CD4-positive, CD25-positive, alpha-beta regulatory T cell (primary cell): Measurements from ENCODE around the gene SRGAP3. TPM values are rescaled to one million over a fixed set of nuclear protein-coding genes. Genes with fewer than 3 reads are reported as not detected.

Source experiments
- ATAC-seq, 2 donors: fragments of 150-1000 bp; cut with Tn5 transposase; one replicate each; pipeline ENCODE4 v1.10.0; 2021; ENCODE audit warnings: low read depth in 2 of 2, moderate number of reproducible peaks in 2 of 2, moderate library complexity in 1 of 2
- DNase-seq, 3 donors: peaks; one replicate each; pipeline versions ENCODE4 v3.0.0 to v3.0.0-alpha.2; 2012 to 2022; ENCODE audit warnings: mixed read lengths in 1 of 3
- H3K27ac ChIP-seq: one replicate; pipeline ENCODE4 v1.7.0; 2013; ENCODE audit warnings: mild to moderate bottlenecking, low read length; ENCODE audit not compliant: insufficient read depth, poor library complexity, severe bottlenecking
- H3K27me3 ChIP-seq: one replicate; pipeline ENCODE4 v1.7.0; 2013; ENCODE audit warnings: low read length; ENCODE audit not compliant: control insufficient read depth, insufficient read depth
- H3K36me3 ChIP-seq: one replicate; pipeline ENCODE4 v1.7.0; 2013; ENCODE audit warnings: mild to moderate bottlenecking, low read length, moderate library complexity; ENCODE audit not compliant: control insufficient read depth, insufficient read depth
- H3K4me1 ChIP-seq: 2 replicates; pipeline ENCODE4 v1.7.0; 2013; ENCODE audit warnings: mild to moderate bottlenecking, low read length; ENCODE audit not compliant: insufficient read depth, control insufficient read depth, poor library complexity, severe bottlenecking
- H3K4me3 ChIP-seq: one replicate; pipeline ENCODE4 v1.7.0; 2013; ENCODE audit warnings: low read depth, mild to moderate bottlenecking, low read length, moderate library complexity
- H3K9me3 ChIP-seq, 2 experiments: 1 replicate in 1 of 2; 2 replicates in 1 of 2; pipeline ENCODE4 v1.7.0; 2013; ENCODE audit warnings: low read length in 2 of 2, mild to moderate bottlenecking in 1 of 2, moderate library complexity in 1 of 2; ENCODE audit not compliant: control insufficient read depth in 2 of 2
- H3K27ac Mint-ChIP-seq, 3 donors: one replicate each; pipeline ENCODE4 v1.8.0; 2020 to 2022; ENCODE audit warnings: mild to moderate bottlenecking in 3 of 3, mixed read lengths in 3 of 3, moderate library complexity in 2 of 3
- H3K27me3 Mint-ChIP-seq: one replicate; pipeline ENCODE4 v1.8.0; 2022; ENCODE audit warnings: mild to moderate bottlenecking, mixed read lengths
- H3K36me3 Mint-ChIP-seq: one replicate; pipeline ENCODE4 v1.8.0; 2020; ENCODE audit warnings: mixed read lengths
- H3K4me1 Mint-ChIP-seq, 4 donors: one replicate each; pipeline ENCODE4 v1.8.0; 2020 to 2022; ENCODE audit warnings: mixed read lengths in 4 of 4, mild to moderate bottlenecking in 1 of 4
- H3K4me3 Mint-ChIP-seq, 4 donors: one replicate each; pipeline ENCODE4 v1.8.0; 2020 to 2022; ENCODE audit warnings: mild to moderate bottlenecking in 4 of 4, mixed read lengths in 4 of 4, moderate library complexity in 3 of 4
- H3K9me3 Mint-ChIP-seq, 7 donors: one replicate each; pipeline ENCODE4 v1.8.0; 2020 to 2022; ENCODE audit warnings: mixed read lengths in 7 of 7, mild to moderate bottlenecking in 3 of 7, moderate library complexity in 2 of 7
- polyA plus RNA-seq, 4 donors: library from polyadenylated mRNA; unstranded; fragments of 300-500 nt; fragmentation: Illumina TruSeq; gene quantifications; one replicate each; pipeline ENCODE4 v1.2.3, GENCODE V29; 2021
- total RNA-seq: library from RNA; stranded (reverse); gene quantifications from one replicate; pipeline ENCODE4 v1.2.3, GENCODE V29; 2022

The SRGAP3 gene
- total and polyA plus RNA-seq, 5 donors from 2014 or later: 1.8 to 8.1 (median 2.8) TPM

DNA sequence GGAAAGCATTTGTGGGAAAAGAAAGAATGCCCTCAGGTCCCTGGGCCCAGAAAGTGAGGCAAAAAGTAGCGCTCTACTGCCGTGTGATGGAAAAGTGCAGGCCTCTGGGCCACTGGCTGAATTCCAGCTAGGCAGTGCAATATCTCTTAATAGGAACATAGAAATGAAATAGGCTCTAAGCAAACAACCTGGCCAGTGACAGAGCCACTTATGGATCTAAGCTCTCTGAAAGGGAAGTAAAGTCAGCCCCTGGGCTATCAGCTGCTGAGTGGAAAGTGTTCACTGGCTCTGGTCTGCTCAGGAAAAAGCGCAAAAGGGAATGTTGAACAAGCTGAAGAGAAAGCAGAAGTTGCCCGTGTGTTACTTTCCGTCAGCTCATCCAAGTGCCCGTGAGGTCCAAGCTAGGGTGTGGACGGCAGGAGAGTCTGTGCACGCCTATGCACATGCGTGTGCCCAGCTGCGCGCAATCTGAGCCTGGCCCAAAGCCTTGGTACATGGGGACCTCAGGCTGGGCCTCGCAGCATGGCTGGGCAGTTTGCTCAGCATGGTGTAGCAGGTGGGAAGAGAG is 212.2 kb downstream of the SRGAP3 start:
- H3K9me3 ChIP-seq: no peaks in the 10 kb centered on the region
- H3K4me1 Mint-ChIP-seq: peaks cover 0 to 2% (median 0%) of the 10 kb centered on the region in 4 donors
- H3K36me3 ChIP-seq: no peaks in the 10 kb centered on the region
- H3K36me3 Mint-ChIP-seq: no peaks in the 10 kb centered on the region
- ATAC-seq: no peak
- H3K4me1 ChIP-seq: no peaks in the 10 kb centered on the region
- no peaks in the 10 kb centered on the region for H3K27me3 Mint-ChIP-seq
- H3K9me3 Mint-ChIP-seq: no peaks in the 10 kb centered on the region
- no peaks in the 10 kb centered on the region for H3K27me3 ChIP-seq
- no peak overlapping the region for H3K27ac Mint-ChIP-seq
- DNase-seq: no peak
- no peak overlapping the region for H3K4me3 Mint-ChIP-seq
- no peak overlapping the region for H3K4me3 ChIP-seq
- no peak overlapping the region for H3K27ac ChIP-seq

DNA sequence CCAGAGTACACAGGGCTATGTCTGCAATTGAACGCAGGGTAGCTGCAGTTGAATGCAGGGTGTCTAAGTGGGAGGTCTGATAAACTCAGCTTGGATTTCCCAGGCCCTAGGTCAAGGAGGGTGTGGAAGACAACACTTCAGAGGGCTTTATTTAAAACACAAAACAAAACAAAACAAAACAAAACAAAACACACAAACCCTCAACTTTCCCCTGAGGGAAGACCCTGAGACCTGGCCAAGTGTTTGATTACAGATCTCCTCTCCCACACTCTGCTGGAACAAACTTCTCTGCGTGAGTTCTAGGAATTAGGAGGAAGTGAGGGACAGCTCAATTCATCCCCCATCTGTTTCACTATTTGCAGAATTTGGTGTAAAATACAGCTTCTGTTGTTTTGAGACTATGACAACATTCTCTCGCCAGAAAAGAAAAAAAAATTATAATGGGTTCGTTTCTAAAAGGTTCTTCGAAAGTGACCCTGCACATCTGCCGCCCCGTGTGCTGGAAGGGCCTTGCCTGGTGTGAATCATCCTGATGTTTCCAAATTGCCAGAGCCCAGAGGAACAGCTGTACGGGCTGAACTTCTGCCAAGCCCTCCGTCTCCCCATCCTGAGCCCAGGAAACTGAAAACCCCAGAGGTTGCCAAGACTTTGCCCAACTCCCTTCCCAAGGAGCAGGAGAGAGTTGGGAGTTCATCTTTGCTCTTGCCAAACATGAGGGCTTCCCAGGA is 212.9 kb downstream of the SRGAP3 start:
- H3K4me3 ChIP-seq: no peak overlapping the region
- DNase-seq: no peak
- no peaks in the 10 kb centered on the region for H3K4me1 ChIP-seq
- H3K9me3 ChIP-seq: no peaks in the 10 kb centered on the region
- H3K27me3 Mint-ChIP-seq: no peaks in the 10 kb centered on the region
- H3K27ac Mint-ChIP-seq: no peak overlapping the region
- H3K4me1 Mint-ChIP-seq: peaks cover 0 to 2% (median 0%) of the 10 kb centered on the region in 4 donors
- H3K27me3 ChIP-seq: no peaks in the 10 kb centered on the region
- no peaks in the 10 kb centered on the region for H3K36me3 Mint-ChIP-seq
- H3K9me3 Mint-ChIP-seq: no peaks in the 10 kb centered on the region
- no peak overlapping the region for H3K27ac ChIP-seq
- no peaks in the 10 kb centered on the region for H3K36me3 ChIP-seq
- H3K4me3 Mint-ChIP-seq: no peak overlapping the region
- ATAC-seq: no peak

DNA sequence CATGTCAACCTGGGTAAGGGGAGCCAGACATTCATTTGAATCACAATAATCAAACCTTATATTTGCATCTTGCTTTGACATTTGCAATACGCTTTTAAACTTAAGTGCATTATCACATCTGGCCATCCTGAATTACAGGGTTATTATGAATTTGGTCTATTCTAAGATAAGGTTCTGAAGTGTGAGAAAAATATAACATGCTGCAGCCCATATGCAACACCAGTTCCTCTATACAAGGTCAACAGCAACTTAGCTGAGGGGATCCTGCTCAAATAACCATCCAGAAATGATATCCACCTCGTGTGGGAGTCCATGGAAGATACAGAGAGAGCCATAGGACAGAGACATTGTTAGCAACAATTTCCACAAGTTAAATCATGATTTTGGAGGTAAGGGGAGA is 213.5 kb downstream of the SRGAP3 start:
- Histone ChIP-seq H3K9me3 (no peaks in the 10 kb centered on the region), H3K4me3 (no peak overlapping the region), H3K4me1 (no peaks in the 10 kb centered on the region), H3K27ac (no peak overlapping the region), H3K27me3 (no peaks in the 10 kb centered on the region), H3K36me3 (no peaks in the 10 kb centered on the region)
- no peaks in the 10 kb centered on the region for H3K9me3 Mint-ChIP-seq
- H3K4me1 Mint-ChIP-seq: peaks cover 0 to 2% (median 0%) of the 10 kb centered on the region in 4 donors
- H3K36me3 Mint-ChIP-seq: no peaks in the 10 kb centered on the region
- H3K27me3 Mint-ChIP-seq: no peaks in the 10 kb centered on the region
- no peak overlapping the region for H3K4me3 Mint-ChIP-seq
- DNase-seq (no peak), ATAC-seq (no peak)
- H3K27ac Mint-ChIP-seq: no peak overlapping the region

DNA sequence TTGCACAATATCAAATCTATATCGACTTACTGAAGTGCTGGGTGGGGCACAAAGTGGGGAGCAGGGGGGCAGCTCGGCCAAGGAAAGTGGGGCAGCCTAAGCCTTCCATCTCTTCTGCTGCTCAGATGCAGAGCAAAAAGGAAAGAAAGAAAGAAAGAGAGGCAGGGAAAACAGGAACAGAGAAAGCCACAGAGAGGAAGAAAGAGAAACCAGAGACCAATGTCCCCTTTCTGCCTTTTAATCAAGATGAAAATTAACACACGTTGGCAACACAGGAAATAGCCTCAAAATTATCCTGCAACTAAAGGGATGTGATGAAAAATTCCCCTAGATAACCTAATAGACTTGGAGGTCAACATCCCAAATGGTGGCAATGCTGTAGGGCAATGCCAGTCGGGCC is 214.0 kb downstream of the SRGAP3 start:
- Histone ChIP-seq H3K9me3 (no peaks in the 10 kb centered on the region), H3K27me3 (no peaks in the 10 kb centered on the region), H3K4me3 (no peak overlapping the region), H3K27ac (no peak overlapping the region), H3K36me3 (no peaks in the 10 kb centered on the region), H3K4me1 (no peaks in the 10 kb centered on the region)
- no peaks in the 10 kb centered on the region for H3K36me3 Mint-ChIP-seq
- H3K27me3 Mint-ChIP-seq: no peaks in the 10 kb centered on the region
- H3K4me3 Mint-ChIP-seq: no peak overlapping the region
- no peak overlapping the region for H3K27ac Mint-ChIP-seq
- no peak for DNase-seq
- ATAC-seq: no peak
- peaks cover 0 to 2% (median 0%) of the 10 kb centered on the region in 4 donors for H3K4me1 Mint-ChIP-seq
- no peaks in the 10 kb centered on the region for H3K9me3 Mint-ChIP-seq

DNA sequence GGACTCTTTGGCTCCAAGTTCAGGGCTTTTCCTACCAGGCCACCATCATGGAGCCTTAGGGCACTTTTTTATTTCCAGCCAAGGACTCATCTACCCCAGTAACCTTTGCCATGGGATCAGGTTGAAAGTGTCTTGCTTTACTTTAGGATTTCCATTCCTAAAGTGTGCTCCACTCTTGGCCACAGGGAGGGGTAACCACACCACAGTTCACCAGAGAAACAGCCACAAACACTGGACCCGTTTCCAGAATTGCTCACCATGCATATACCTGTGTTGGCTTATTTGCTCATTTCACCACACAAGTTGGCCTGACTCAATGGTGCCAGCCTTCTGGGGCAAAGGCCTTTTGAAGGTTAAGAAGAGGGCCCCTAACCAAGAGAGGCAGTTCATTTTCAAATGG is 215.6 kb downstream of the SRGAP3 start:
- Histone ChIP-seq H3K36me3 (no peaks in the 10 kb centered on the region), H3K27me3 (no peaks in the 10 kb centered on the region), H3K4me1 (no peaks in the 10 kb centered on the region), H3K4me3 (no peak overlapping the region), H3K27ac (no peak overlapping the region), H3K9me3 (no peaks in the 10 kb centered on the region)
- no peaks in the 10 kb centered on the region for H3K36me3 Mint-ChIP-seq
- no peaks in the 10 kb centered on the region for H3K27me3 Mint-ChIP-seq
- H3K4me1 Mint-ChIP-seq: peaks cover 0 to 2% (median 0%) of the 10 kb centered on the region in 4 donors
- H3K4me3 Mint-ChIP-seq: no peak overlapping the region
- ATAC-seq (no peak), DNase-seq (no peak)
- H3K27ac Mint-ChIP-seq: no peak overlapping the region
- no peaks in the 10 kb centered on the region for H3K9me3 Mint-ChIP-seq

DNA sequence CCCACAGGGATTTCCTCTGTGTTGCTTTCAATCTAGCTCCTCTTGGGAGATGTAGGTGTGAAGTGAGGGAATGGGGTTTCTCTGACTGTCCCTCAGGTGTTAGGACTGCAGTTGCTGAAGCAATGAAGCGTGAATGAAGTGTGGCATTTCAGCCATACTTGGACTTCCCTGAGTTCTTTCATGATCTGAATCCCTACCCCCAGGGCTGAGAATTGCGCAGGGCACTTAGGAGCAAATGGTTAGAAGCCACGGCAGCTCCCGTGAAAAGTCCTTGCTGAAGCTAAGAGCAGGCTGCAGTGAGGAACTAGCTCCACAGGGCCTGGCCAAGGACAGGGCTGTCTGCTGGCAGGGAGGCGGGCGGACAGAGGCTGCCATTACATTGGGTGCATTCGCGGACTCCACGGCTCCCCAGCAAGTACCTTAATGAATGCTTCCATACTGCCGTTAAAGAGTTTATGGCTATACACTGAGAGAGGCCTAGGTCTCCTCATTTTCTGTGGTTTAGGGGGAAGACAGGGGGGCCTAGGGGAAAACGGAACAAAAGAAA is 217.1 kb downstream of the SRGAP3 start:
- no peaks in the 10 kb centered on the region for H3K27me3 Mint-ChIP-seq
- ATAC-seq (no peak), DNase-seq (no peak)
- H3K9me3 ChIP-seq: no peaks in the 10 kb centered on the region
- no peak overlapping the region for H3K4me3 Mint-ChIP-seq
- no peaks in the 10 kb centered on the region for H3K4me1 ChIP-seq
- H3K9me3 Mint-ChIP-seq: no peaks in the 10 kb centered on the region
- peaks cover 0 to 2% (median 0%) of the 10 kb centered on the region in 4 donors for H3K4me1 Mint-ChIP-seq
- no peaks in the 10 kb centered on the region for H3K27me3 ChIP-seq
- H3K27ac Mint-ChIP-seq: no peak overlapping the region
- no peak overlapping the region for H3K4me3 ChIP-seq
- no peak overlapping the region for H3K27ac ChIP-seq
- no peaks in the 10 kb centered on the region for H3K36me3 ChIP-seq
- H3K36me3 Mint-ChIP-seq: no peaks in the 10 kb centered on the region

DNA sequence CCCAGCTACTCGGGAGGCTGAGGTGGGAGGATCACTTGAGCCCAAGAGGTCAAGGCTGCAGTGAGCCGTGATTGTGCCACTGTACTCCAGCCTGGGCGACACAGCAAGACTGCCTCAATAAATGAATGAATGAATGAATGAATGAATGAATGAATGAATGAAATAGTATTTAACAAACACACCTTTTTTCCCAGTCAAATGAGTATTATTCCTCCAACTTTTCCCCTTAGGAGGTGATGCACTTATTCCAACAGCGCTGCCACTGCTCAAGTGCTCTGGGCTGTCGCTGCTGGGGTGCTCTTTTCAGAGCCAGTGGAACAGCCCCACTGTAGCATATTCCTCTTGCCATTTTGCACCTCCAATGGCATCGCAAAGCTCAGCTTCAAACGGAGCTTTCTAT is 219.4 kb downstream of the SRGAP3 start:
- Mint-ChIP-seq H3K9me3 (no peaks in the 10 kb centered on the region), H3K4me1 (no peaks in the 10 kb centered on the region)

DNA sequence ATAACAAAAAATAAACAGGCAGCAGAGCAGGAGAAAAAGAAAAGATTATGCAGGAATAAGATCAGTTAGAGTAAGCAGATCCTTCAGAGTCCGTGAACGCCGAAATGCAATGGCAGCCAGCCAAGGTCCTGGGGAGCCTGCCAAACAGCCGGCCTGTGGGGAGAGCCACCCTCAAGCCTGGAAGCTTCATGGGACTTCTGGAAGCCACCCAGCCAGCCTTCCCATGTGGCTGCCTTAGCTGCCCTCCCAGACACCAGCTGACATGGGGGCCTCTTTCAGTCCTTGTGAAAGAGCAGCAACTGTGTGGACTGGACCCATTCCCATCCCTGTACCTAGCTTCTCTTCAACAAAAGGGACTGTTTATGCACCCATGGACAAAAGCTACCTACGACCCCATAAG is 221.3 kb downstream of the SRGAP3 start:
- Mint-ChIP-seq H3K27ac (no peak overlapping the region), H3K4me3 (no peak overlapping the region), H3K9me3 (no peaks in the 10 kb centered on the region), H3K27me3 (no peaks in the 10 kb centered on the region), H3K4me1 (no peaks in the 10 kb centered on the region), H3K36me3 (no peaks in the 10 kb centered on the region)
- no peaks in the 10 kb centered on the region for H3K36me3 ChIP-seq
- no peaks in the 10 kb centered on the region for H3K4me1 ChIP-seq
- no peaks in the 10 kb centered on the region for H3K9me3 ChIP-seq
- no peak overlapping the region for H3K27ac ChIP-seq
- DNase-seq (no peak), ATAC-seq (no peak)
- H3K4me3 ChIP-seq: no peak overlapping the region
- H3K27me3 ChIP-seq: no peaks in the 10 kb centered on the region

More for the DNA sequence above, 219.4 kb downstream of the SRGAP3 start:
- no peak overlapping the region for H3K27ac ChIP-seq
- DNase-seq (no peak), ATAC-seq (no peak)
- Mint-ChIP-seq H3K27me3 (no peaks in the 10 kb centered on the region), H3K4me3 (no peak overlapping the region), H3K27ac (no peak overlapping the region), H3K36me3 (no peaks in the 10 kb centered on the region)
- H3K4me1 ChIP-seq: no peaks in the 10 kb centered on the region
- H3K36me3 ChIP-seq: no peaks in the 10 kb centered on the region
- no peaks in the 10 kb centered on the region for H3K9me3 ChIP-seq
- H3K4me3 ChIP-seq: no peak overlapping the region
- H3K27me3 ChIP-seq: no peaks in the 10 kb centered on the region
